ENCODE results near the gene OR2T29.
"Not testable (repeated sequence)": the region's sequence is repeated elsewhere in the genome, so short reads cannot be mapped to it uniquely, and the experiment has no call there.

DNA sequence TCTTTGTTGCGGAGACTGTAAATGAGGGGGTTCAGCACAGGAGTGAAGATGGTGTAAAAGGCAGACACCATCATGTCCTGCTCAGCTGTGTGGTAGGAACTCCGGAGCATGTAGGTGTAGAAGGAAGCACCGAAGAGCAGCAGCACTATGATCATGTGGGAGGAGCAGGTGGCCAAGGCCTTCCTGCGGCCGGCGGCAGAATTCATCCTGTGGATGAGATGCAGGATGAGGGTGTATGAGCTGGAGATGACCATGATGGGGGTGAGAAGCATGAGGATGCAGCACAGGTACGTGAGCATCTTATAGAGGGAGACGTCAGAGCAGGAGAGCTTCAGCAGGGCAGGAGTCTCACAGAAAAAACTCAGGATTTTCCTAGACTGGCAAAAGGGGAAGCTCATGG lies 11.3 kb upstream of the OR2T29 start:
- TF ChIP-seq, protein P1, sequence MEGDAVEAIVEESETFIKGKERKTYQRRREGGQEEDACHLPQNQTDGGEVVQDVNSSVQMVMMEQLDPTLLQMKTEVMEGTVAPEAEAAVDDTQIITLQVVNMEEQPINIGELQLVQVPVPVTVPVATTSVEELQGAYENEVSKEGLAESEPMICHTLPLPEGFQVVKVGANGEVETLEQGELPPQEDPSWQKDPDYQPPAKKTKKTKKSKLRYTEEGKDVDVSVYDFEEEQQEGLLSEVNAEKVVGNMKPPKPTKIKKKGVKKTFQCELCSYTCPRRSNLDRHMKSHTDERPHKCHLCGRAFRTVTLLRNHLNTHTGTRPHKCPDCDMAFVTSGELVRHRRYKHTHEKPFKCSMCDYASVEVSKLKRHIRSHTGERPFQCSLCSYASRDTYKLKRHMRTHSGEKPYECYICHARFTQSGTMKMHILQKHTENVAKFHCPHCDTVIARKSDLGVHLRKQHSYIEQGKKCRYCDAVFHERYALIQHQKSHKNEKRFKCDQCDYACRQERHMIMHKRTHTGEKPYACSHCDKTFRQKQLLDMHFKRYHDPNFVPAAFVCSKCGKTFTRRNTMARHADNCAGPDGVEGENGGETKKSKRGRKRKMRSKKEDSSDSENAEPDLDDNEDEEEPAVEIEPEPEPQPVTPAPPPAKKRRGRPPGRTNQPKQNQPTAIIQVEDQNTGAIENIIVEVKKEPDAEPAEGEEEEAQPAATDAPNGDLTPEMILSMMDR (IDR thresholded peaks at IDR 0.05), result not testable (repeated sequence)
- TF ChIP-seq SMC3 (IDR thresholded peaks at IDR 0.05); POLR2A (IDR thresholded peaks at IDR 0.05; ENCODE audit: low read length); RFX5 (IDR thresholded peaks at IDR 0.05); EP300 (IDR thresholded peaks at IDR 0.05); MAX (IDR thresholded peaks at IDR 0.05); ESRRA (IDR thresholded peaks at IDR 0.05; ENCODE audit: borderline replicate concordance, low read length); MAZ (IDR thresholded peaks at IDR 0.05; ENCODE audit: borderline replicate concordance, low read depth, low read length); HMGXB4 (CRISPR knock-in tag; IDR thresholded peaks at IDR 0.05; ENCODE audit: borderline replicate concordance); JUN (IDR thresholded peaks at IDR 0.05); HEYL (CRISPR knock-in tag; IDR thresholded peaks at IDR 0.05); BHLHE40 (IDR thresholded peaks at IDR 0.05; ENCODE audit: low read depth, low read length): not testable (repeated sequence)
- TF ChIP-seq, protein P2, sequence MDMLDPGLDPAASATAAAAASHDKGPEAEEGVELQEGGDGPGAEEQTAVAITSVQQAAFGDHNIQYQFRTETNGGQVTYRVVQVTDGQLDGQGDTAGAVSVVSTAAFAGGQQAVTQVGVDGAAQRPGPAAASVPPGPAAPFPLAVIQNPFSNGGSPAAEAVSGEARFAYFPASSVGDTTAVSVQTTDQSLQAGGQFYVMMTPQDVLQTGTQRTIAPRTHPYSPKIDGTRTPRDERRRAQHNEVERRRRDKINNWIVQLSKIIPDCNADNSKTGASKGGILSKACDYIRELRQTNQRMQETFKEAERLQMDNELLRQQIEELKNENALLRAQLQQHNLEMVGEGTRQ (IDR thresholded peaks at IDR 0.05), result not testable (repeated sequence)
